Measurements from ENCODE around the gene NPAS3.

NPAS3 gene

DNA sequence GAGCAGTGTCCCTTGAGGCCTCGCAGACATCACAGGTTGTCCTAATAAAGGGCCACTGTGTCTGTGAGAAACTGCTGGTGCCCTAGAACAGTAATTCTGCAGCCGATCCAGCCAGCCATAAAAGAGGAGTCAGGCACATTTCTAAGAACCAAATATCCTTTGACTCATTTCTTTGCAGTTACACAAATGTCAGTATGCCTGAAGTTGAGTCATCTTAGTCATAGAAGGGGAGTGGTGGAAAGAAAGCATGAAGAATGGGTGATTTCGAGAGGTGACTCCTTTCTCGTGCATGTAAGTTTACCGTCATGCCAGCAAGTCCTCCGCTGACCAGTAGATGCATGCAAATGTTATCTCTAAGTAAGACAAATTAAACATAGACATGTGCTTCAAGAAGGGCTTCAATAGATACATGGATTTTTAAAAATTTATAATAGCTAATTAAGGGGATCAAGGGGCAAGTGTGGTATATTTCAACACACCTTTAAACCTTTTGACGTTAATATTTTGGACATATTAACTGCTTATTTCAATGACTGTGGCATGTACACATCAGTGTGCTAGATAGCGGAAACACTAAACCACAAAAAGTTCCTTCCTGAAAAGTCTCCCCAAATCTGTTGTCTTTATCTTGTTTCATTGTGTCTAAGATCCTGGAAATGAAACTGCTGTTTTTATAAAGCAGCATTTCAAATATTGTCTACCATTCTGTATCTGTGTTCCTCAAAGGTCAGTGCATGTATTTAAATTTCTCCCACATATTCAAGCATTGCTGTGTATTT is 497.4 kb downstream of the NPAS3 start:
- no peak overlapping the region for H3K4me3 ChIP-seq (ENCODE audit: control insufficient read depth, low read depth, low read length)
- peak; percentile 50 for DNase-seq (ENCODE audit: low read depth)
- TF ChIP-seq, protein P1, sequence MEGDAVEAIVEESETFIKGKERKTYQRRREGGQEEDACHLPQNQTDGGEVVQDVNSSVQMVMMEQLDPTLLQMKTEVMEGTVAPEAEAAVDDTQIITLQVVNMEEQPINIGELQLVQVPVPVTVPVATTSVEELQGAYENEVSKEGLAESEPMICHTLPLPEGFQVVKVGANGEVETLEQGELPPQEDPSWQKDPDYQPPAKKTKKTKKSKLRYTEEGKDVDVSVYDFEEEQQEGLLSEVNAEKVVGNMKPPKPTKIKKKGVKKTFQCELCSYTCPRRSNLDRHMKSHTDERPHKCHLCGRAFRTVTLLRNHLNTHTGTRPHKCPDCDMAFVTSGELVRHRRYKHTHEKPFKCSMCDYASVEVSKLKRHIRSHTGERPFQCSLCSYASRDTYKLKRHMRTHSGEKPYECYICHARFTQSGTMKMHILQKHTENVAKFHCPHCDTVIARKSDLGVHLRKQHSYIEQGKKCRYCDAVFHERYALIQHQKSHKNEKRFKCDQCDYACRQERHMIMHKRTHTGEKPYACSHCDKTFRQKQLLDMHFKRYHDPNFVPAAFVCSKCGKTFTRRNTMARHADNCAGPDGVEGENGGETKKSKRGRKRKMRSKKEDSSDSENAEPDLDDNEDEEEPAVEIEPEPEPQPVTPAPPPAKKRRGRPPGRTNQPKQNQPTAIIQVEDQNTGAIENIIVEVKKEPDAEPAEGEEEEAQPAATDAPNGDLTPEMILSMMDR (IDR thresholded peaks at IDR 0.05; ENCODE audit: control insufficient read depth, insufficient read depth, low read depth, low read length, missing control alignments) = no peak

DNA sequence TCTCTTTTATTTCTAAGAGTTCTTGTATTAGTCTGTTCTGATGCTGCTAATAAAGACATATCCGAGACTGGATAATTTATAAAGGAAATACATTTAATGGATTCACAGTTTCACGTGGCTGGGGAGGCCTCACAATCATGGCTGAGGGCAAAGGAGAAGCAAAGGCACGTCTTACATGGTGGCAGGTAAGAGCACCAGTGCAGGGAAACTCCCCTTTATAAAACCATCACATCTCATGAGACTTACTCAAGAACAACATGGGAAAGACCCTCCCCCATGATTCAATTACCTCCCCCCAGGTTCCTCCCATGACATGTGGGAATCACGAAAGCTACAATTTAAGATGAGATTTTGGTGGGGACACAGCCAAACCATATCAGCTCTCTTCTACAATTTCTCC is 503.0 kb downstream of the NPAS3 start:
- no peak for DNase-seq (ENCODE audit: low read depth)
- H3K4me3 ChIP-seq (ENCODE audit: control insufficient read depth, low read depth, low read length) = no peak overlapping the region
- TF ChIP-seq, protein P1 (IDR thresholded peaks at IDR 0.05; ENCODE audit: control insufficient read depth, insufficient read depth, low read depth, low read length, missing control alignments) = no peak

DNA sequence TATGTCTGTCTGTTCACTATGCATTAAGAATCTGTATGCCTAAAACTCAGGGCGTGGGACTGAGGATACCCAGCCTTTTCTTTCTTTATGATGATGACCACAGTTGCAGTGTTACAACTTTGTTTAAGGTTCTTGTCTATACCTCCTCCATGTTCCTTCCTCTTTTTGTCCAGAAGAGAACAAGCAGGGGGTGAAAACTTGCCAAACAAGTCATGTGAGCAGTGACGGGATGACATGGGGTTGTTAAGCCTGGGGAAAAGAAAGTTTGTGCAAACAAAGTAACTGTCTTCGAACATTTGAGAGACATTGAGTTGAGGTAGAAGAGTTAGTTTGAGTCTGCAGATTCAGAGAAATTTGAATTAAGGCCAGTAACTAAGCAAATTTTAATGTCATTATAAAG is 505.5 kb downstream of the NPAS3 start:
- no peak overlapping the region for H3K4me3 ChIP-seq (ENCODE audit: control insufficient read depth, low read depth, low read length)
- TF ChIP-seq, protein P1 (IDR thresholded peaks at IDR 0.05; ENCODE audit: control insufficient read depth, insufficient read depth, low read depth, low read length, missing control alignments) = no peak
- DNase-seq (ENCODE audit: low read depth) = no peak

DNA sequence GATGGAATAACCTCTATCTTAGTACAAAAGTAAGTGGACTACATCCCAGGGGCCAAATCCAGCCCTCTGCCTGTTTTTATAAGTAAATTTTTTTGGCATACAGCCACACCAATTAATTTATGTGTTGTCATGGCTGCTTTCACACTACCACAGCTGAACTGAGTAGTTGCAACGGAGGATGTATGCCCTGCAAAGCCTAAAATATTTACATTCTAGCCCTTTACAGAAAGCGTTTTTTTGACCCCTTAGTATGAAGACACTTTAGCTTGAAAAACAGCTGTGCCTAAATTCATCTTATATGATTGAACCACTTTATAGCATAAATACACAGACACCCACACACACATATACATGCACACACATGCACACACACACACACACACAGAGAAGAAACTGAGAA is 510.6 kb downstream of the NPAS3 start:
- TF ChIP-seq, protein P1 (IDR thresholded peaks at IDR 0.05; ENCODE audit: control insufficient read depth, insufficient read depth, low read depth, low read length, missing control alignments) = no peak
- no peak overlapping the region for H3K4me3 ChIP-seq (ENCODE audit: control insufficient read depth, low read depth, low read length)
- DNase-seq (ENCODE audit: low read depth) = no peak

DNA sequence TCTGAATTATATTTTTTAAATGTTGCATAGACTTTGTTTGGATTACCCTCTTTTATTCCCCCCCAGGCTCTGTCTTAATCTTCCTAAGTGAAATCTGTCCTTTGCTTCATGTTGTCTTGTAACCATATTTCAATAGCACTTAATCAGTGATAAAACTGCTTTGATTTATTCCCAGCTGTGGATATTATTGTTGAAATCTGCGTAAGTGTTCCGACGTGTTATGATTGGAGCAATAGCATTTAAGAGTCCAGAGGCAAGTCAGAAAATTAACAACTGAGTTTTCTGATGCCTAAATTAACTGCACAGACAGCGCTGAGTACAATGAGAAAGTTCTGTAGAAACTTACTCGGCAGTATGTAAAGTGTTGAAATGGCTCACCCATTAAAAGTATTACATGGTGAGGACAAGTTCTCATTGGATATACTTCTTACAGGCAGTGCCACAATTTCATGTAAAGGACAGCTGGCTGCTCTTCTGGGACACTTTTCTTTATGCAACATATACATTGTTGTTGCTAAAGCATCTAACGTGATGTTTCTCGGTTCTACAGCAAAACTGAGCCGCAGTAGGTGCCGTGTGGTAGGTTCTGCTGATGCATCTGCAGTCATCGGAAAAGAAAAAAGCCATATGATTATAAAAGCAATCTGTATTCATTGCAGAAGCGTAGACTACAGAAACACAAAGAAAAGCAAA is 511.2 kb downstream of the NPAS3 start:
- TF ChIP-seq, protein P1 (IDR thresholded peaks at IDR 0.05; ENCODE audit: control insufficient read depth, insufficient read depth, low read depth, low read length, missing control alignments) = no peak
- no peak overlapping the region for H3K4me3 ChIP-seq (ENCODE audit: control insufficient read depth, low read depth, low read length)
- no peak for DNase-seq (ENCODE audit: low read depth)

DNA sequence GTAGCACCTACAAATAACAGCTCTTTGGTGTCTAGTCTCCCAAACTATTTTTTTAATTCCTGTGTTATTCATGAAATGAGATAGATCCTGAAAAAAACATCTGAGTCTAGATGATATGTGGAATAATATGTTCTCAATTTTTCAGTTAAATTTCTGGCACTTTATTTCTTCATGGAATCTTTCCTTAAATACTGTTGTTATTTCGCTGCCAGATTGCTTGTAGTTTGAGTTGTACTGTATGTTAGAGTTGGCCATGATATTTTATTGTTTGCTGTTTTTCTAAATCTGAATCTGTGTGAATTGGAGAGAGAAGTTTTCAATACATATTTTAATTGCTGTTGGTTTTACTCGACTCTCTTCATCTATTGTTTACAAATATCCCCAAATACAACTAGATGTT is 511.7 kb downstream of the NPAS3 start:
- H3K4me3 ChIP-seq (ENCODE audit: control insufficient read depth, low read depth, low read length) = no peak overlapping the region
- no peak for DNase-seq (ENCODE audit: low read depth)
- TF ChIP-seq, protein P1 (IDR thresholded peaks at IDR 0.05; ENCODE audit: control insufficient read depth, insufficient read depth, low read depth, low read length, missing control alignments) = no peak

Measured in AG09309 (cell line).